Liver (tissue), 9 donors: Measurements from ENCODE around the gene SOX13. TPM values are rescaled to one million over a fixed set of nuclear protein-coding genes. Genes with fewer than 3 reads are reported as not detected.
A peak's percentile ranks its signal among the peaks of the same experiment; 100 is the strongest.

Experiments
- DNase-seq: peaks from one replicate; pipeline ENCODE4 v3.0.0-alpha.2; 2017; ENCODE audit warnings: low spot score
- H3K27ac ChIP-seq, 2 donors: one replicate each; pipeline ENCODE4 v1.7.0; 2013; ENCODE audit warnings: inconsistent platforms in 2 of 2, low read length in 2 of 2, control low read depth in 1 of 2, low read depth in 1 of 2, mild to moderate bottlenecking in 1 of 2
- H3K27me3 ChIP-seq, 4 donors: one replicate each; pipeline versions ENCODE4 v1.6.1 to v1.7.0; 2013; ENCODE audit warnings: low read length in 3 of 4, inconsistent platforms in 1 of 4, mild to moderate bottlenecking in 1 of 4, moderate library complexity in 1 of 4; ENCODE audit not compliant: control insufficient read depth in 4 of 4, insufficient read depth in 4 of 4
- H3K36me3 ChIP-seq, 4 donors: one replicate each; pipeline versions ENCODE4 v1.6.1 to v1.7.0; 2013; ENCODE audit warnings: low read length in 3 of 4, mild to moderate bottlenecking in 3 of 4, low read depth in 1 of 4, moderate library complexity in 1 of 4; ENCODE audit not compliant: control insufficient read depth in 4 of 4, insufficient read depth in 3 of 4
- H3K4me1 ChIP-seq, 4 donors: one replicate each; pipeline versions ENCODE4 v1.6.1 to v1.7.0; 2013; ENCODE audit warnings: low read length in 3 of 4, mild to moderate bottlenecking in 3 of 4, moderate library complexity in 1 of 4; ENCODE audit not compliant: control insufficient read depth in 4 of 4, insufficient read depth in 4 of 4
- H3K4me3 ChIP-seq, 3 donors: one replicate each; pipeline versions ENCODE4 v1.6.1 to v1.7.0; 2013; ENCODE audit warnings: low read length in 3 of 3, control low read depth in 1 of 3, low read depth in 1 of 3, mild to moderate bottlenecking in 1 of 3
- H3K9ac ChIP-seq, 2 donors: one replicate each; pipeline ENCODE4 v1.7.0; 2013; ENCODE audit warnings: low read length in 2 of 2, mild to moderate bottlenecking in 2 of 2, moderate library complexity in 2 of 2, control low read depth in 1 of 2, low read depth in 1 of 2
- H3K9me3 ChIP-seq, 4 donors: one replicate each; pipeline versions ENCODE4 v1.6.1 to v1.7.0; 2013; ENCODE audit warnings: low read length in 3 of 4; ENCODE audit not compliant: control insufficient read depth in 4 of 4
- ATF3 ChIP-seq: IDR thresholded peaks from 2 replicates; pipeline ENCODE4 v1.6.1; 2016; ENCODE audit warnings: antibody characterized with exemption
- CTCF ChIP-seq: fragments of 150-350 bp; IDR thresholded peaks from 2 replicates; pipeline ENCODE4 v1.5.1; 2017; ENCODE audit warnings: improper control_type of control experiment, low read depth, low read length; ENCODE audit not compliant: missing input control
- EGR1 ChIP-seq, 2 donors: IDR thresholded peaks; 2 replicates each; pipeline ENCODE4 v1.6.1; 2016 to 2018; ENCODE audit warnings: antibody characterized with exemption in 2 of 2, low read depth in 2 of 2
- FOXA1 ChIP-seq: IDR thresholded peaks from 2 replicates; pipeline ENCODE4 v1.6.1; 2016; ENCODE audit warnings: antibody characterized with exemption
- FOXA2 ChIP-seq: IDR thresholded peaks from 2 replicates; pipeline ENCODE4 v1.6.1; 2016; ENCODE audit warnings: antibody characterized with exemption
- GABPA ChIP-seq, 2 donors: IDR thresholded peaks in 1 of 2; conservative IDR thresholded peaks in 1 of 2; 2 replicates each; pipeline ENCODE4 v1.6.1; 2016; ENCODE audit warnings: antibody characterized with exemption in 2 of 2, mild to moderate bottlenecking in 1 of 2, moderate library complexity in 1 of 2
- HNF4A ChIP-seq, 2 donors: conservative IDR thresholded peaks; 2 replicates each; pipeline ENCODE4 v1.6.1; 2016; ENCODE audit warnings: antibody characterized with exemption in 2 of 2, mild to moderate bottlenecking in 2 of 2
- HNF4G ChIP-seq: IDR thresholded peaks from 2 replicates; pipeline ENCODE4 v1.6.1; 2016; ENCODE audit warnings: antibody characterized with exemption
- JUND ChIP-seq, 2 donors: IDR thresholded peaks; 2 replicates each; pipeline ENCODE4 v1.6.1; 2016; ENCODE audit warnings: antibody characterized with exemption in 2 of 2
- MAX ChIP-seq: IDR thresholded peaks from 2 replicates; pipeline ENCODE4 v1.6.1; 2016; ENCODE audit warnings: antibody characterized with exemption
- NR2F2 ChIP-seq: IDR thresholded peaks from 2 replicates; pipeline ENCODE4 v1.6.1; 2016; ENCODE audit warnings: antibody characterized with exemption
- RAD21 ChIP-seq, 2 donors: IDR thresholded peaks; 2 replicates each; pipeline ENCODE4 v1.6.1; 2016; ENCODE audit warnings: antibody characterized with exemption in 2 of 2, mild to moderate bottlenecking in 2 of 2
- REST ChIP-seq: IDR thresholded peaks from 2 replicates; pipeline ENCODE4 v1.6.1; 2016; ENCODE audit warnings: antibody characterized with exemption, mild to moderate bottlenecking
- RXRA ChIP-seq, 2 donors: IDR thresholded peaks; 2 replicates each; pipeline ENCODE4 v1.6.1; 2017 to 2018; ENCODE audit warnings: antibody characterized with exemption in 2 of 2, mild to moderate bottlenecking in 1 of 2
- SP1 ChIP-seq: IDR thresholded peaks from 2 replicates; pipeline ENCODE4 v1.6.1; 2018; ENCODE audit warnings: antibody characterized with exemption, mild to moderate bottlenecking
- TAF1 ChIP-seq: conservative IDR thresholded peaks from 2 replicates; pipeline ENCODE4 v1.6.1; 2016; ENCODE audit warnings: antibody characterized with exemption, mild to moderate bottlenecking
- YY1 ChIP-seq: IDR thresholded peaks from 2 replicates; pipeline ENCODE4 v1.6.1; 2016; ENCODE audit warnings: antibody characterized with exemption, mild to moderate bottlenecking
- ZBTB33 ChIP-seq: IDR thresholded peaks from 2 replicates; pipeline ENCODE4 v1.6.1; 2016; ENCODE audit warnings: antibody characterized with exemption
- WGBS: extraction: QIAGEN DNeasy Blood & Tissue Kit; methylation state at CpG from one replicate; pipeline ENCODE4 v1.1.7; 2013; 5-methylcytosine and 5-hydroxymethylcytosine counted together
- polyA plus RNA-seq, 2 donors: library from polyadenylated mRNA; stranded (reverse) in 1 of 2; unstranded in 1 of 2; fragments of 200-250 nt in 1 of 2; fragments of >200 nt in 1 of 2; fragmentation: Nextera tagmentation in 1 of 2; extraction: Ambion mirVana in 1 of 2; gene quantifications; one replicate each; pipeline versions ENCODE4 v1.2.1 to v1.2.3, GENCODE V29; 2013 to 2015
- total RNA-seq, 2 donors: library from RNA; depleted of rRNA; stranded (reverse); fragments of >200 nt; gene quantifications; one replicate each; pipeline ENCODE4 v1.2.3, GENCODE V29; 2014
- donor health status: healthy.
- donor health status: healthy.
- donor health status: healthy.
- donor health status: healthy.
- donor health status: healthy.

The SOX13 gene
- total and polyA plus RNA-seq, 4 donors, result 7.8 to 15.5 (median 8.7) TPM

- WGBS, result 45% methylated on average over 5 of the region's 5 CpGs
- Histone ChIP-seq H3K4me3 (no peak overlapping the region), H3K27ac (peak overlapping the region in 1 of 2 donors; percentile 17), H3K27me3 (no peaks in the 10 kb centered on the region), H3K4me1 (peaks cover 29 to 90% (median 79%) of the 10 kb centered on the region in 4 donors), H3K9ac (peak overlapping the region in 1 of 2 donors; percentile 33), H3K36me3 (peaks cover 0 to 25% (median 19%) of the 10 kb centered on the region in 4 donors), H3K9me3 (no peaks in the 10 kb centered on the region)
- DNase-seq, result no peak
- TF ChIP-seq ATF3, result peak; percentile 20
- peak; percentile 77 for TF ChIP-seq FOXA2
- peak; percentile 96 for TF ChIP-seq SP1
- peak; percentile 94 to 97 for TF ChIP-seq RXRA (IDR thresholded peaks at IDR 0.05)
- peak; percentile 13 to 50 for TF ChIP-seq RAD21 (IDR thresholded peaks at IDR 0.05)
- TF ChIP-seq GABPA (IDR thresholded peaks at IDR 0.05 in 1 of 2, conservative IDR thresholded peaks at IDR 0.05 in 1 of 2), result no peak
- no peak for TF ChIP-seq CTCF
- TF ChIP-seq ZBTB33, result peak; percentile 69
- TF ChIP-seq EGR1 (IDR thresholded peaks at IDR 0.05; ENCODE audit: low read depth in 2 of 2), result peak in 1 of 2 donors; percentile 45
- no peak for TF ChIP-seq TAF1
- peak; percentile 89 for TF ChIP-seq REST
- peak; percentile 93 for TF ChIP-seq HNF4G
- TF ChIP-seq YY1, result peak; percentile 75
- TF ChIP-seq FOXA1, result peak; percentile 74
- TF ChIP-seq HNF4A (conservative IDR thresholded peaks at IDR 0.05), result peak; percentile 98 to 99
- TF ChIP-seq MAX, result peak; percentile 75
- peak; percentile 72 for TF ChIP-seq NR2F2
- TF ChIP-seq JUND (IDR thresholded peaks at IDR 0.05), result peak in 1 of 2 donors; percentile 81
Measured at GRCh38 chr1:204142032-204142974, 69.4 kb downstream of the SOX13 start.
